HEK293 (cell line): ENCODE measurements around the gene ENAH.

Source experiments
- ATF2 ChIP-seq: fragments of 450-650 bp; formaldehyde crosslinking; IDR thresholded peaks from 2 replicates; pipeline ENCODE4 v1.5.1; 2016; ENCODE audit warnings: missing biosample characterization, missing genetic modification characterization, low read depth
- CTCF ChIP-seq: fragments of 450-650 bp; formaldehyde crosslinking; IDR thresholded peaks from 2 replicates; pipeline ENCODE4 v1.5.1; 2016; ENCODE audit warnings: missing biosample characterization, missing genetic modification characterization
- PBX3 ChIP-seq: sonication (generic); formaldehyde crosslinking; IDR thresholded peaks from 2 replicates; pipeline ENCODE4 v1.8.1; 2022; ENCODE audit warnings: mild to moderate bottlenecking, moderate library complexity, missing genetic modification reagents
- REST ChIP-seq: fragments of 450-650 bp; formaldehyde crosslinking; IDR thresholded peaks from 2 replicates; pipeline ENCODE4 v1.5.1; 2016; ENCODE audit warnings: missing biosample characterization, missing genetic modification characterization
- ZBTB17 ChIP-seq: fragments of 450-650 bp; formaldehyde crosslinking; IDR thresholded peaks from 2 replicates; pipeline ENCODE4 v1.5.1; 2016; ENCODE audit warnings: missing biosample characterization, missing genetic modification characterization
- ZNF510 ChIP-seq: fragments of 450-650 bp; formaldehyde crosslinking; IDR thresholded peaks from 2 replicates; pipeline ENCODE4 v1.5.1; 2018; ENCODE audit warnings: mild to moderate bottlenecking, missing genetic modification characterization, missing biosample characterization; ENCODE audit not compliant: insufficient replicate concordance
- ZNF514 ChIP-seq: fragments of 450-650 bp; formaldehyde crosslinking; IDR thresholded peaks from 2 replicates; pipeline ENCODE4 v1.5.1; 2016; ENCODE audit warnings: missing biosample characterization, missing genetic modification characterization
- ZNF580 ChIP-seq: fragments of 450-650 bp; formaldehyde crosslinking; IDR thresholded peaks from 2 replicates; pipeline ENCODE4 v1.5.1; 2016; ENCODE audit warnings: missing biosample characterization, missing genetic modification characterization
- ZNF747 ChIP-seq: fragments of 450-650 bp; formaldehyde crosslinking; IDR thresholded peaks from 2 replicates; pipeline ENCODE4 v1.5.1; 2016; ENCODE audit warnings: missing biosample characterization, missing genetic modification characterization
- ZNF843 ChIP-seq: fragments of 450-650 bp; formaldehyde crosslinking; IDR thresholded peaks from 2 replicates; pipeline ENCODE4 v1.5.1; 2016; ENCODE audit warnings: missing biosample characterization, missing genetic modification characterization

GRCh38 chr1:225441314-225442122, 211.4 kb downstream of the ENAH start:
- TF ChIP-seq ATF2: no peak
- TF ChIP-seq ZNF510 (tag by site-specific recombination): no peak
- no peak for TF ChIP-seq ZNF747
- no peak for TF ChIP-seq ZNF843 (tag by site-specific recombination)
- TF ChIP-seq ZNF514 (tag by site-specific recombination): no peak
- no peak for TF ChIP-seq ZNF580 (tag by site-specific recombination)
- TF ChIP-seq PBX3 (CRISPR knock-in tag): no peak
- no peak for TF ChIP-seq ZBTB17 (tag by site-specific recombination)
- no peak for TF ChIP-seq CTCF
- no peak for TF ChIP-seq REST
